B cell (primary cell): ENCODE results near the gene PROCA1.

ENCODE experiments used
- EZH2 ChIP-seq: IDR thresholded peaks from 2 replicates; pipeline ENCODE4 v1.6.1; 2012; ENCODE audit warnings: borderline replicate concordance, low read depth, mild to moderate bottlenecking, moderate library complexity, low read length; ENCODE audit not compliant: insufficient read depth, poor library complexity, severe bottlenecking
- TF ChIP-seq, protein P1 (sequence below): fragments of 200-600 bp; IDR thresholded peaks from one replicate; pipeline ENCODE4 v1.8.0; 2022; ENCODE audit warnings: antibody characterized with exemption, mild to moderate bottlenecking

GRCh38 chr17:28747801-28748750 is 36.4 kb upstream of the PROCA1 start:
- TF ChIP-seq, protein P1, sequence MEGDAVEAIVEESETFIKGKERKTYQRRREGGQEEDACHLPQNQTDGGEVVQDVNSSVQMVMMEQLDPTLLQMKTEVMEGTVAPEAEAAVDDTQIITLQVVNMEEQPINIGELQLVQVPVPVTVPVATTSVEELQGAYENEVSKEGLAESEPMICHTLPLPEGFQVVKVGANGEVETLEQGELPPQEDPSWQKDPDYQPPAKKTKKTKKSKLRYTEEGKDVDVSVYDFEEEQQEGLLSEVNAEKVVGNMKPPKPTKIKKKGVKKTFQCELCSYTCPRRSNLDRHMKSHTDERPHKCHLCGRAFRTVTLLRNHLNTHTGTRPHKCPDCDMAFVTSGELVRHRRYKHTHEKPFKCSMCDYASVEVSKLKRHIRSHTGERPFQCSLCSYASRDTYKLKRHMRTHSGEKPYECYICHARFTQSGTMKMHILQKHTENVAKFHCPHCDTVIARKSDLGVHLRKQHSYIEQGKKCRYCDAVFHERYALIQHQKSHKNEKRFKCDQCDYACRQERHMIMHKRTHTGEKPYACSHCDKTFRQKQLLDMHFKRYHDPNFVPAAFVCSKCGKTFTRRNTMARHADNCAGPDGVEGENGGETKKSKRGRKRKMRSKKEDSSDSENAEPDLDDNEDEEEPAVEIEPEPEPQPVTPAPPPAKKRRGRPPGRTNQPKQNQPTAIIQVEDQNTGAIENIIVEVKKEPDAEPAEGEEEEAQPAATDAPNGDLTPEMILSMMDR: no peak
- no peak for TF ChIP-seq EZH2
